Activated CD8-positive, alpha-beta memory T cell treated with anti-CD3 and anti-CD28 coated beads, Interleukin-2, amount 50 U/mL, for 24 hours (primary cell): ENCODE results near the gene FBXO38.

Source experiments
- DNase-seq: peaks from one replicate; pipeline ENCODE4 v3.0.0-alpha.2; 2020; ENCODE audit errors: extremely low read depth

FBXO38 gene

GRCh38 chr5:148471379-148471778, 87.6 kb downstream of the FBXO38 start:
- no peak for DNase-seq

DNA sequence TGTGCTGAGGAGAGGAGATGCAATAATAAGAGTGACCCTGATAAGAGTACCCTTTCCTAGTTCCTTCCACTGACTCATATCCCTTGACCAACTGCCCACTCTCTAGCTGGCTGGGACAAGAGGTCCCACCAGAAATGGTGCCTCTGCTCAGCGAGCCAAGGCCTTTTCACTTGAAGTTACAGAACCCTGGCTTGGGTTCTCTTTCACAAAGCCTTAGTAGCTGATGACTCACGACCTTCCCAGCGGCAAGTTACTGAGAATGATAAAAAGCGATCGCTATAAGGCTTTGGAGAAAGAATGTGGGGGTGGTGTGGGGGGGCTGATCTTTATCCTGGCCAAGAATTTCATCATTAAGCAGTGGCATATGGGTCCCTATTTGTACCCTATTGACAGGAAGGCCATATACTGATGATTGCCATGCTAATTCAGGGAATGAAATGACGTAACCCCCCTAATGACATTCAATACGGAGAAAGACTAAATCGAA, 90.3 kb downstream of the FBXO38 start:
- no peak for DNase-seq

GRCh38 chr5:148476302-148476701, 92.5 kb downstream of the FBXO38 start:
- DNase-seq = no peak

DNA sequence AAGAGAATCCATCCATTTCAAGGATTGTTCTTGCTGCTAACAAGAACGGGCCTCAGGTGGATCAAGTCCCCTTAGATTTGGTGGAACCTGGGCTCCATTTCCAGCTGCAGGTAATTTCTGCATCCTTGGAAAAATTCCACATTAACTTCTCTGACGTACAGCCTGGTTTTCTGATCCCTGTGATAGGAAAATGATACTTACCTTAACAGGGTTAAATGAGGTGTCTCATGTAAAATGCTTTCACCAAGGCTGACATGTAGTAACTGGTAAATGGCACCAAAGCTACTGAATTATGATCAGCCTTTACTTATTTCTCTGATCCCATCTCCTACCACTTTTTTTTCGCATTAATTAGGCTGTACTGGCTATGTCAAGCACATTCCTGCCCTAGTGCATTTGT, 93.7 kb downstream of the FBXO38 start:
- DNase-seq = no peak

- DNase-seq = no peak
Observed at GRCh38 chr5:148482196-148482595, 98.4 kb downstream of the FBXO38 start.

GRCh38 chr5:148482697-148483462, 99.1 kb downstream of the FBXO38 start:
- peak; percentile 6 for DNase-seq

DNA sequence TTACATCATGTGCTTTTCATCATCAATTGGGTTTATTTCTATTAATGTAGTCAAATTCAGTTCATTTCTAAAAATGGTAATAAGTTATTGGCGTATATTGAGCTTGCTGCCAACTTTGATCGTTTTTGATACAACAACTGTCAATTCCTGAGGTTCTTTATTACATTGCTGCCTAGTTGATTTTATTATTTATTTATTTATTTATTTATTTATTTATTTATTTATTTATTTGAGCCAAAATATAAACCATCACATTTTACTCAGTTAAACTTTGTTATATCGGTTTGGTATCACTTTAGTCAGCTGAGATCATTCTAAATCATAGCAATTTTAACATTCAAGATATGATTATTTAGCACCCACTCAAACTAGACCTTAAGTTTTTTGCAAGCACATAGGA, 100.0 kb downstream of the FBXO38 start:
- DNase-seq = no peak

- no peak for DNase-seq
Observed at GRCh38 chr5:148484651-148485050, 100.9 kb downstream of the FBXO38 start.

GRCh38 chr5:148486456-148486855, 102.7 kb downstream of the FBXO38 start:
- no peak for DNase-seq

GRCh38 chr5:148488757-148489156, 105.0 kb downstream of the FBXO38 start:
- DNase-seq = no peak

DNA sequence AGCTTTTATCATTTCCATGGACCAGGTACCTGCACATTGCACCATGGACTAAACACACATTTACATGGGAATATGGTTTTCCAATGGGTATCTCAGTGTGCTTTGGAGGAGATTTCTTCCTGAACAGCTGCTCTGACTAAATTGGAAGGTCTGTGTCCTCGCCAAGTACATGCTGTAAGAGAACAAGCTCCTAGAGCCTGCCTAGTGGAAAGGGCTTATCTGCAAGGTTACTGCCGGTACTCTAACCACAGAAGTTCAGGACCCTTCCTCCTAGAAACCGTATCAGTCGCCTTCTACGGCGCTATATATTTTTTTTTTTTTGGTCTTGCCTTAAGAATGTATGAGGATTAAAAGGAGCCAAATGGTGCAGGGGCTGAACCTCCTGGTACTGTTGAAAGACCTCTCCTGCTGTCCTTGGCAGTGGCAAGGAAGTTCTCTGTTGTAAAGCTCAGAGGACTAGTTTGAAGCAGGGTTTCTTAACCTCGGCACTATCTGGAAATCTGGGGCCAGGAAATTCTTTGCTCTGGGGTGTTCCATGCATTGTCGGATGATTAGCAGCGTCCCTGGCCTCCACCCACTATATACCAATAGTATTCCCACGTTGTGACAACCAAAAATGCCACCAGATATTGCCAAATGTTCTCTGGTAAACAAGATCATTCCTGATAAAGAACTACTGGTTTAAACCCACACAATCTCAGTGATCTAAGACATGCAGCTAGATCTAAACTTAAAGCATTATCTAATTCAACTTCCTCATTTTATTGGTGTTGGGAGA, 107.4 kb downstream of the FBXO38 start:
- no peak for DNase-seq

GRCh38 chr5:148491793-148492184, 108.0 kb downstream of the FBXO38 start:
- DNase-seq = no peak

GRCh38 chr5:148492351-148492750, 108.6 kb downstream of the FBXO38 start:
- no peak for DNase-seq
